Keratinocyte (primary cell): Measurements from ENCODE around the gene TRAPPC2. TPM values are rescaled to one million over a fixed set of nuclear protein-coding genes. Genes with fewer than 3 reads are reported as not detected.
"Not testable (repeated sequence)": the region's sequence is repeated elsewhere in the genome, so short reads cannot be mapped to it uniquely, and the experiment has no call there.

Experiments
- DNase-seq: peaks from one replicate; pipeline ENCODE4 v3.0.0-alpha.2; 2011; ENCODE audit warnings: low read depth, missing footprints, low spot score
- FAIRE-seq: peaks from 2 replicates; lab custom pipeline; 2011; peaks lifted over from hg19 to GRCh38; lab: Jason Lieb, UNC
- H2AFZ ChIP-seq: 2 replicates; pipeline ENCODE4 v1.6.0; 2012; ENCODE audit warnings: low read length, control low read depth, inconsistent platforms; ENCODE audit not compliant: control insufficient read depth
- H3K27ac ChIP-seq: 2 replicates; pipeline ENCODE4 v1.5.1; 2011; ENCODE audit warnings: low read length; ENCODE audit not compliant: control insufficient read depth, insufficient read depth
- H3K27me3 ChIP-seq: 3 replicates; pipeline ENCODE4 v1.6.0; 2011; ENCODE audit warnings: low read length; ENCODE audit not compliant: control insufficient read depth, insufficient read depth; ENCODE audit errors: extremely low read depth
- H3K36me3 ChIP-seq, 2 experiments: 2 replicates in 1 of 2; 3 replicates in 1 of 2; pipeline ENCODE4 v1.5.1; 2011; ENCODE audit warnings: low read length in 2 of 2, mild to moderate bottlenecking in 1 of 2; ENCODE audit not compliant: control insufficient read depth in 2 of 2, insufficient read depth in 2 of 2; ENCODE audit errors: extremely low read depth in 1 of 2
- H3K4me1 ChIP-seq: 3 replicates; pipeline ENCODE4 v1.5.1; 2011; ENCODE audit warnings: low read length; ENCODE audit not compliant: control insufficient read depth, insufficient read depth; ENCODE audit errors: extremely low read depth
- H3K4me2 ChIP-seq: 3 replicates; pipeline ENCODE4 v1.6.0; 2011; ENCODE audit warnings: low read depth, low read length; ENCODE audit not compliant: control insufficient read depth, insufficient read depth; ENCODE audit errors: extremely low read depth
- H3K4me3 ChIP-seq, 3 experiments: fragments of 200-600 bp in 1 of 3; sonication (generic) in 1 of 3; 2 replicates in 2 of 3; 3 replicates in 1 of 3; pipeline ENCODE4 v1.5.1; 2011 to 2016; ENCODE audit warnings: low read length in 3 of 3, mild to moderate bottlenecking in 3 of 3, control low read depth in 2 of 3, inconsistent platforms in 1 of 3, low read depth in 1 of 3, mixed read lengths in 1 of 3, mixed run types in 1 of 3, moderate library complexity in 1 of 3; ENCODE audit not compliant: control insufficient read depth in 2 of 3, insufficient read depth in 2 of 3; ENCODE audit errors: extremely low read depth in 1 of 3
- H3K79me2 ChIP-seq: 2 replicates; pipeline ENCODE4 v1.6.0; 2012; ENCODE audit warnings: low read length; ENCODE audit not compliant: control insufficient read depth, insufficient read depth
- H3K9ac ChIP-seq: 3 replicates; pipeline ENCODE4 v1.6.0; 2011; ENCODE audit warnings: low read length; ENCODE audit not compliant: control insufficient read depth, insufficient read depth; ENCODE audit errors: extremely low read depth
- H3K9me1 ChIP-seq: 3 replicates; pipeline ENCODE4 v1.6.0; 2011; ENCODE audit warnings: low read length; ENCODE audit not compliant: control insufficient read depth, insufficient read depth; ENCODE audit errors: extremely low read depth
- H3K9me3 ChIP-seq: 2 replicates; pipeline ENCODE4 v1.5.1; 2012; ENCODE audit warnings: low read depth, low read length; ENCODE audit not compliant: control insufficient read depth
- H4K20me1 ChIP-seq: 3 replicates; pipeline ENCODE4 v1.6.0; 2011; ENCODE audit warnings: low read length; ENCODE audit not compliant: control insufficient read depth, insufficient read depth; ENCODE audit errors: extremely low read depth
- CTCF ChIP-seq, 3 experiments: IDR thresholded peaks in 1 of 3; conservative IDR thresholded peaks in 1 of 3; optimal IDR thresholded peaks in 1 of 3; 2 replicates in 2 of 3; 3 replicates in 1 of 3; pipeline versions ENCODE3 to v1.5.1; 2011; ENCODE audit warnings: low read length in 3 of 3, mild to moderate bottlenecking in 3 of 3, moderate library complexity in 2 of 3, control low read depth in 1 of 3, inconsistent platforms in 1 of 3; ENCODE audit not compliant: insufficient read depth in 2 of 3; ENCODE audit errors: extremely low read depth in 1 of 3
- EZH2 ChIP-seq: IDR thresholded peaks from one replicate; pipeline ENCODE4 v1.6.1; 2012; ENCODE audit warnings: inconsistent platforms, mild to moderate bottlenecking, low read length, moderate library complexity
- dilution Hi-C: fragments of 300-500 bp; cut with MboI; formaldehyde crosslinking; loops from one replicate; pipeline ENCODE4 v1.7.0; 2020; ENCODE audit warnings: low sequenced_read_pairs; ENCODE audit not compliant: extremely low pct_ligation_motif_present
- polyA plus RNA-seq, 5 experiments: library from polyadenylated mRNA; depleted of rRNA in 3 of 5; stranded (reverse) in 3 of 5; stranded (forward) in 1 of 5; unstranded in 1 of 5; fragments of >200 nt; gene quantifications; 1 replicate in 1 of 5; 2 replicates in 3 of 5; 3 replicates in 1 of 5; pipeline versions ENCODE4 v1.2.1 to v1.2.3, GENCODE V29; 2011 to 2012; ENCODE audit warnings: missing spikeins in 2 of 5, low read depth in 1 of 5, low replicate concordance in 1 of 5

The TRAPPC2 gene
- polyA plus RNA-seq, 1 donor (not counting 4 experiments of a cell fraction or from before 2014, with no cell fraction given), result 19.0 TPM

- dilution Hi-C loops, result no loop called here
- H3K9ac ChIP-seq, result no peak overlapping the region
- H3K36me3 ChIP-seq, result no peaks in the 10 kb centered on the region
- H3K9me1 ChIP-seq, result no peaks in the 10 kb centered on the region
- no peaks in the 10 kb centered on the region for H4K20me1 ChIP-seq
- DNase-seq (no peak), FAIRE-seq (no peak)
- no peak overlapping the region for H3K4me2 ChIP-seq
- H3K4me1 ChIP-seq, result peaks cover 6% of the 10 kb centered on the region
- H3K9me3 ChIP-seq, result no peaks in the 10 kb centered on the region
- H3K4me3 ChIP-seq, result no peak overlapping the region
- no peak overlapping the region for H3K27ac ChIP-seq
- H2AFZ ChIP-seq, result no peak overlapping the region
- no peaks in the 10 kb centered on the region for H3K27me3 ChIP-seq
- no peaks in the 10 kb centered on the region for H3K79me2 ChIP-seq
- no peak for TF ChIP-seq EZH2
Observed at GRCh38 chrX:13673016-13673415, 61.4 kb downstream of the TRAPPC2 start.

DNA sequence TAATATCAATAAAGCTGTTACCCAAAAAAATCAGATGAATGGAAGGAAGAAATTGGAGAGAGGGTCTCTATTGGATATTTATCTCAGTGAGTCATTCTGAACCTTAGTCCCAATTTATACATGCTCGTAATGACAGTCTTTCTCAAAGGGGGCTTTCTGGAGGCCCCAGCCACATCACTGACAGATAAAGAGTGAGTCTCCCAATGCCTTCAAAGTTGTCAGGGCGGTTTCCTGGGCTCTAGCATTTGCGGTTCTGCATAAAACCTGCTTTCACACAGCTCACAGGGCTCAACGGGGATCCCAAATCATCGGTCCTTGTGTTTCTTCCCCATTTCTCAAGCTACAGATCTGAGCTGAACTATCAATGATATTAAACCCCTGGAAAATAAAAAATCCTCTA lies 64.2 kb downstream of the TRAPPC2 start:
- no peaks in the 10 kb centered on the region for H4K20me1 ChIP-seq
- no peaks in the 10 kb centered on the region for H3K36me3 ChIP-seq
- peaks cover 9% of the 10 kb centered on the region for H3K4me1 ChIP-seq
- no peaks in the 10 kb centered on the region for H3K9me3 ChIP-seq
- no peak overlapping the region for H3K4me3 ChIP-seq
- FAIRE-seq, result no peak
- no peak overlapping the region for H3K27ac ChIP-seq
- TF ChIP-seq CTCF (optimal IDR thresholded peaks at IDR 0.05 in 1 of 3, IDR thresholded peaks at IDR 0.05 in 1 of 3, conservative IDR thresholded peaks at IDR 0.05 in 1 of 3; ENCODE audit: extremely low read depth in 1 of 3, insufficient read depth in 2 of 3, low read length in 3 of 3) (no peak), EZH2 (no peak)
- DNase-seq, result no peak
- dilution Hi-C loops, result no loop called here
- H3K4me2 ChIP-seq, result no peak overlapping the region
- no peaks in the 10 kb centered on the region for H3K27me3 ChIP-seq
- H3K79me2 ChIP-seq, result no peaks in the 10 kb centered on the region
- no peak overlapping the region for H2AFZ ChIP-seq
- H3K9ac ChIP-seq, result no peak overlapping the region
- H3K9me1 ChIP-seq, result no peaks in the 10 kb centered on the region

GRCh38 chrX:13669755-13670154 lies 64.7 kb downstream of the TRAPPC2 start:
- H3K4me3 ChIP-seq, result peak overlapping the region in 1 of 3 experiments; percentile 36
- FAIRE-seq, H3K9me3 ChIP-seq, H4K20me1 ChIP-seq, H3K36me3 ChIP-seq, H3K4me1 ChIP-seq, H3K79me2 ChIP-seq, H3K27me3 ChIP-seq, DNase-seq, dilution Hi-C loops, H3K9me1 ChIP-seq, H2AFZ ChIP-seq: not testable (repeated sequence)
- peak overlapping the region; percentile 70 for H3K27ac ChIP-seq
- peak overlapping the region; percentile 40 for H3K9ac ChIP-seq
- peak overlapping the region; percentile 79 for H3K4me2 ChIP-seq
